ENCODE data around the gene VSTM2L. TPM values are rescaled to one million over a fixed set of nuclear protein-coding genes. Genes with fewer than 3 reads are reported as not detected.

The VSTM2L gene
- total and polyA plus RNA-seq, 2 donors (not counting 3 experiments of a cell fraction or from before 2014, with no cell fraction given) = 0.18 TPM; not detected in 1

DNA sequence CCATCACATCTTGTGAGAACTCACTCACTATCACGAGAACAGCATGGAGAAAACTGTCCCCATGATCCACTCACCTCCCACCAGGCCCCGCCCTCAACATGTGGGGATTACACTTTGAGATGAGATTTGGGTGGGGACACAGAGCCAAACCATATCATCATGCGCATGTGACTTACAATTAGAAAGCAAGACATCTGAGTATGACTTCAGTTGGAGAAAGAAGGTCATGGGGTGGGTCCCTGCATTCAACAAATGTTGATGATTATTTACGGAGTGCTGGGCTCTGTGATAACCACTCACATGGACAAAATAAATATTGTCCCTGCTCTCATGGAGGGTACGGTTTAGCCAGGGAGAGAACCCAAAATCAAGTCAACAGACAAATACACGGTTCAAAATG lies 37.9 kb downstream of the VSTM2L start:
- intact Hi-C loops (cut with micrococcal nuclease) = no loop called here
- Histone ChIP-seq H3K9me1 (replicated peaks; ENCODE audit: control insufficient read depth, extremely low read depth, insufficient read depth, low read length) (no peaks in the 10 kb centered on the region), H2AFZ (ENCODE audit: low read depth, low read length) (no peak overlapping the region), H3K4me1 (ENCODE audit: control insufficient read depth, extremely low read depth, insufficient read depth, low read length) (no peaks in the 10 kb centered on the region), H3K4me3 (replicated peaks in 1 of 3; ENCODE audit: insufficient read depth in 1 of 3, low read depth in 1 of 3, low read length in 3 of 3) (no peak overlapping the region), H3K4me2 (ENCODE audit: insufficient read depth, low read length) (no peak overlapping the region), H3K79me2 (ENCODE audit: control insufficient read depth, insufficient read depth, low read length) (no peaks in the 10 kb centered on the region), H3K36me3 (ENCODE audit: control insufficient read depth in 2 of 2, extremely low read depth in 1 of 2, insufficient read depth in 2 of 2, low read length in 2 of 2) (no peaks in the 10 kb centered on the region), H3K27ac (ENCODE audit: insufficient read depth, low read depth, low read length) (no peak overlapping the region), H3K27me3 (ENCODE audit: control insufficient read depth in 2 of 2, insufficient read depth in 2 of 2, low read length in 2 of 2) (no peaks in the 10 kb centered on the region), H3K9me3 (replicated peaks; ENCODE audit: control insufficient read depth, insufficient read depth, low read length) (no peaks in the 10 kb centered on the region), H3K9ac (replicated peaks; ENCODE audit: extremely low read depth, insufficient read depth, low read length) (no peak overlapping the region), H4K20me1 (replicated peaks; ENCODE audit: control insufficient read depth, extremely low read depth, insufficient read depth, low read length) (no peaks in the 10 kb centered on the region)
- CTCF ChIA-PET = interaction anchor here (1.0 kb wide), 1 partner anchor 285 kb away, joined by 3 read pairs; no protein-coding TSS in a partner anchor
- no peak for DNase-seq (ENCODE audit: low read depth, low spot score)
- FAIRE-seq = no peak
- BruUV-seq (replicated peaks) = no TSS peak
- POLR2A ChIA-PET = no interaction called here
- dilution Hi-C loops (cut with MboI; ENCODE audit: extremely low pct_ligation_motif_present, low sequenced_read_pairs) = no loop called here
- TF ChIP-seq GATA2 (IDR thresholded peaks at IDR 0.05; ENCODE audit: insufficient read depth, insufficient read length, low read depth, low read length) = no peak
- no peak for TF ChIP-seq JUN (IDR thresholded peaks at IDR 0.05; ENCODE audit: borderline replicate concordance, insufficient read depth, insufficient read length, low read depth)
- no peak for TF ChIP-seq POLR2A (IDR thresholded peaks at IDR 0.05; ENCODE audit: low read depth, low read length)
- no peak for TF ChIP-seq EZH2 (IDR thresholded peaks at IDR 0.05; ENCODE audit: borderline replicate concordance, low read depth, low read length, severe bottlenecking)
- TF ChIP-seq FOS (IDR thresholded peaks at IDR 0.05; ENCODE audit: borderline replicate concordance, insufficient read depth, low read length) = no peak

DNA sequence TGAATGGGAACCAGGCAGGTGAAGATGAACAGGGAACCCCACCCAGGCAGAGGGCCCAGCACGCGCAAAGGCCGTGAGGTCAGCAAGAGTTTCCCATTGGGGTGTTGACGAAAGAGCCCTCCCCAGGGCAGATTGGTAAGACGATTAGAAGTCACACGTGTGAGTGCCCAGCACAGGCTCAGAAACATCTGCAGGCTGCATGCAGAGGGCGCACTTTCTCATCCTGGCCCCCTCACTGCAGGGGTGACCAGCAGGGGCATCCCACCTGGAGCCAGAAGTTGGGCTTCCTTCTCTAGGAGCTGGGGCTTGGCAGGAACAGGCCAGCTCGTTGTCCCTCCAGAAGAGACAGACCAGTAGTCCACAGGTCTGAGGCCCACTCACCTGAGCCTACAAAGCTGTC lies 38.4 kb downstream of the VSTM2L start:
- FAIRE-seq (no peak), DNase-seq (ENCODE audit: low read depth, low spot score) (peak; percentile 6)
- dilution Hi-C loops (cut with MboI; ENCODE audit: extremely low pct_ligation_motif_present, low sequenced_read_pairs) (no loop called here), intact Hi-C loops (cut with micrococcal nuclease) (no loop called here)
- no peak overlapping the region for H3K4me3 ChIP-seq (replicated peaks in 1 of 3; ENCODE audit: insufficient read depth in 1 of 3, low read depth in 1 of 3, low read length in 3 of 3)
- no peaks in the 10 kb centered on the region for H3K9me3 ChIP-seq (replicated peaks; ENCODE audit: control insufficient read depth, insufficient read depth, low read length)
- CTCF ChIA-PET = interaction anchor here (1.0 to 1.6 kb wide), 4 partner anchors 50 to 381 kb away, joined by 3 to 8 read pairs (median 3); no protein-coding TSS in a partner anchor
- BruUV-seq (replicated peaks) = no TSS peak
- no peaks in the 10 kb centered on the region for H3K4me1 ChIP-seq (ENCODE audit: control insufficient read depth, extremely low read depth, insufficient read depth, low read length)
- H3K9ac ChIP-seq (replicated peaks; ENCODE audit: extremely low read depth, insufficient read depth, low read length) = no peak overlapping the region
- H4K20me1 ChIP-seq (replicated peaks; ENCODE audit: control insufficient read depth, extremely low read depth, insufficient read depth, low read length) = no peaks in the 10 kb centered on the region
- H2AFZ ChIP-seq (ENCODE audit: low read depth, low read length) = no peak overlapping the region
- H3K9me1 ChIP-seq (replicated peaks; ENCODE audit: control insufficient read depth, extremely low read depth, insufficient read depth, low read length) = no peaks in the 10 kb centered on the region
- H3K4me2 ChIP-seq (ENCODE audit: insufficient read depth, low read length) = no peak overlapping the region
- H3K27ac ChIP-seq (ENCODE audit: insufficient read depth, low read depth, low read length) = no peak overlapping the region
- no peaks in the 10 kb centered on the region for H3K27me3 ChIP-seq (ENCODE audit: control insufficient read depth in 2 of 2, insufficient read depth in 2 of 2, low read length in 2 of 2)
- no peaks in the 10 kb centered on the region for H3K79me2 ChIP-seq (ENCODE audit: control insufficient read depth, insufficient read depth, low read length)
- no peaks in the 10 kb centered on the region for H3K36me3 ChIP-seq (ENCODE audit: control insufficient read depth in 2 of 2, extremely low read depth in 1 of 2, insufficient read depth in 2 of 2, low read length in 2 of 2)
- POLR2A ChIA-PET = interaction anchor here (0.7 kb wide), 1 partner anchor 112 kb away, joined by 4 read pairs; no protein-coding TSS in a partner anchor
- TF ChIP-seq, protein P1, sequence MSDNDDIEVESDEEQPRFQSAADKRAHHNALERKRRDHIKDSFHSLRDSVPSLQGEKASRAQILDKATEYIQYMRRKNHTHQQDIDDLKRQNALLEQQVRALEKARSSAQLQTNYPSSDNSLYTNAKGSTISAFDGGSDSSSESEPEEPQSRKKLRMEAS (IDR thresholded peaks at IDR 0.05; ENCODE audit: insufficient read depth, insufficient read length) = no peak
- TF ChIP-seq, protein P2, sequence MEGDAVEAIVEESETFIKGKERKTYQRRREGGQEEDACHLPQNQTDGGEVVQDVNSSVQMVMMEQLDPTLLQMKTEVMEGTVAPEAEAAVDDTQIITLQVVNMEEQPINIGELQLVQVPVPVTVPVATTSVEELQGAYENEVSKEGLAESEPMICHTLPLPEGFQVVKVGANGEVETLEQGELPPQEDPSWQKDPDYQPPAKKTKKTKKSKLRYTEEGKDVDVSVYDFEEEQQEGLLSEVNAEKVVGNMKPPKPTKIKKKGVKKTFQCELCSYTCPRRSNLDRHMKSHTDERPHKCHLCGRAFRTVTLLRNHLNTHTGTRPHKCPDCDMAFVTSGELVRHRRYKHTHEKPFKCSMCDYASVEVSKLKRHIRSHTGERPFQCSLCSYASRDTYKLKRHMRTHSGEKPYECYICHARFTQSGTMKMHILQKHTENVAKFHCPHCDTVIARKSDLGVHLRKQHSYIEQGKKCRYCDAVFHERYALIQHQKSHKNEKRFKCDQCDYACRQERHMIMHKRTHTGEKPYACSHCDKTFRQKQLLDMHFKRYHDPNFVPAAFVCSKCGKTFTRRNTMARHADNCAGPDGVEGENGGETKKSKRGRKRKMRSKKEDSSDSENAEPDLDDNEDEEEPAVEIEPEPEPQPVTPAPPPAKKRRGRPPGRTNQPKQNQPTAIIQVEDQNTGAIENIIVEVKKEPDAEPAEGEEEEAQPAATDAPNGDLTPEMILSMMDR (IDR thresholded peaks at IDR 0.05; ENCODE audit: extremely low read depth in 1 of 2, insufficient read depth in 1 of 2, low read depth in 1 of 2, low read length in 2 of 2) = peak in 1 of 2 donors; percentile 55
